Stimulated activated naive CD4-positive, alpha-beta T cell treated with Interleukin-2 at 50 U/mL for 16 hours (primary cell): ENCODE measurements around the gene EXOC3.

Experiments
- DNase-seq: peaks from one replicate; lab custom pipeline; 2025; lab: John Stamatoyannopoulos, UW

Gene EXOC3

GRCh38 chr5:457195-457961 lies 14.4 kb downstream of the EXOC3 start:
- no peak for DNase-seq

- peak; percentile 71 for DNase-seq
Observed at GRCh38 chr5:458547-459353, 15.8 kb downstream of the EXOC3 start.

- no peak for DNase-seq
Observed at GRCh38 chr5:459562-460272, 16.7 kb downstream of the EXOC3 start.

- DNase-seq: no peak
Observed at GRCh38 chr5:460273-460625, 17.3 kb downstream of the EXOC3 start.

- DNase-seq: no peak
Observed at GRCh38 chr5:462051-462481, 19.1 kb downstream of the EXOC3 start.

- DNase-seq: no peak
Observed at GRCh38 chr5:463301-463700, 20.3 kb downstream of the EXOC3 start.

- DNase-seq: peak; percentile 85
Observed at GRCh38 chr5:463952-464351, 21.0 kb downstream of the EXOC3 start.

- DNase-seq: no peak
Observed at GRCh38 chr5:464446-464842, 21.5 kb downstream of the EXOC3 start.

GRCh38 chr5:464843-465590 lies 22.0 kb downstream of the EXOC3 start:
- DNase-seq: no peak

GRCh38 chr5:465591-466403 lies 22.8 kb downstream of the EXOC3 start:
- no peak for DNase-seq

GRCh38 chr5:466661-467310 lies 23.8 kb downstream of the EXOC3 start:
- DNase-seq: no peak

- DNase-seq: no peak
Observed at GRCh38 chr5:468401-468800, 25.4 kb downstream of the EXOC3 start.

- no peak for DNase-seq
Observed at GRCh38 chr5:469752-470483, 26.9 kb downstream of the EXOC3 start.

- DNase-seq: no peak
Observed at GRCh38 chr5:470961-471749, 28.2 kb downstream of the EXOC3 start.

- no peak for DNase-seq
Observed at GRCh38 chr5:471750-472058, 28.7 kb downstream of the EXOC3 start.

GRCh38 chr5:472076-472655 lies 29.2 kb downstream of the EXOC3 start:
- no peak for DNase-seq

- peak; percentile 83 for DNase-seq
Observed at GRCh38 chr5:472656-473550, 29.9 kb downstream of the EXOC3 start.
